ENCODE results near the gene TTLL8. TPM values are rescaled to one million over a fixed set of nuclear protein-coding genes. Genes with fewer than 3 reads are reported as not detected.

The TTLL8 gene
- polyA plus RNA-seq, 1 of the 3 experiments (the other 2 are of a cell fraction), result not detected

DNA sequence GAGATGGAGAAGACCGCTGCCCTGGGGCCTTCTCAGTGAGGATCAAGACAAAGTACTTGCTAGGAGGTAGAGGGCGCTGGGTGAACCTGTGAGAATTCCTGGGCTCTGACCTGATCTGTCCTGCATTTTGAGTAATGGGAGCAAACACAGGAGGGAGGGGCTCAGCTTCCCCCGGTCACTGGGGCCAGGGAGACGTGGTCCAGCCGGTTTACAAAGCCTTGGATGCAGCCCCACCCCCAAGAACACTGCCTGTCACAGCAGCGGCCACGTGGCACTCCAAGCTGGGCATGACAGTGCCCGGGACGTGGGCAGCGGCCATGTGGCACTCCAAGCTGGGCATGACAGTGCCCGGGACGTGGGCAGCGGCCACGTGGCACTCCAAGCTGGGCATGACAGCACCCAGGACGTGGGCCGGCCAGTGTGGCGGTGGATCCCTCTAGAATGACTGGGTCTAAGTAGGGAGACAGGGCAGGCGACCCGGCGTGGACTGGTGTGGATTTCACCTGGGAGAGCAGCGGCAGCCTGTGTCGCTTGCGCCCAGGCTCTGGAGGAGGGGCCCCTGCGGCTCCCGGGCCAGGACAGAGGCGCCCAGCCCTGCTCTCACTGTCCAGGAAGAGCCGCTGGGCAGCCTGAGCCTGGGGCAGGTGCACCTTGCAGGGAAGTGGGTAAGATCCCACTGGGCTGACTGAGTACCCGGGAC, 2.5 kb upstream of the TTLL8 start:
- H3K79me2 ChIP-seq (ENCODE audit: insufficient read depth), result no peaks in the 10 kb centered on the region
- no peak overlapping the region for H2AFZ ChIP-seq (ENCODE audit: low read depth)
- H3K27me3 ChIP-seq (ENCODE audit: insufficient read depth), result peaks cover 19% of the 10 kb centered on the region
- H3K27ac ChIP-seq (ENCODE audit: low read depth in 2 of 2, low read length in 1 of 2), result no peak overlapping the region
- H3K9me3 ChIP-seq, result no peaks in the 10 kb centered on the region
- H3K4me2 ChIP-seq, result no peak overlapping the region
- H3F3A ChIP-seq (replicated peaks; ENCODE audit: insufficient read depth), result no peaks in the 10 kb centered on the region
- WGBS (ENCODE audit: low lambda C conversion rate), result 71% methylated on average over 11 of the region's 28 CpGs
- DNase-seq, result no peak
- POLR2A ChIA-PET, result no interaction called here
- no peaks in the 10 kb centered on the region for H3K9me2 ChIP-seq
- no peaks in the 10 kb centered on the region; a peak in 1 of 4 replicates for H3K4me1 ChIP-seq (ENCODE audit: control insufficient read depth in 1 of 2, insufficient read depth in 2 of 2, low read depth in 1 of 2, low read length in 1 of 2)
- TF ChIP-seq GATA2 (CRISPR knock-in tag; IDR thresholded peaks at IDR 0.05) (no peak), POLR2AphosphoS5 (IDR thresholded peaks at IDR 0.05; ENCODE audit: low read depth, low read length) (no peak), ELF1 (IDR thresholded peaks at IDR 0.05) (no peak), TCF12 (IDR thresholded peaks at IDR 0.05) (no peak)
- TF ChIP-seq, protein P1, sequence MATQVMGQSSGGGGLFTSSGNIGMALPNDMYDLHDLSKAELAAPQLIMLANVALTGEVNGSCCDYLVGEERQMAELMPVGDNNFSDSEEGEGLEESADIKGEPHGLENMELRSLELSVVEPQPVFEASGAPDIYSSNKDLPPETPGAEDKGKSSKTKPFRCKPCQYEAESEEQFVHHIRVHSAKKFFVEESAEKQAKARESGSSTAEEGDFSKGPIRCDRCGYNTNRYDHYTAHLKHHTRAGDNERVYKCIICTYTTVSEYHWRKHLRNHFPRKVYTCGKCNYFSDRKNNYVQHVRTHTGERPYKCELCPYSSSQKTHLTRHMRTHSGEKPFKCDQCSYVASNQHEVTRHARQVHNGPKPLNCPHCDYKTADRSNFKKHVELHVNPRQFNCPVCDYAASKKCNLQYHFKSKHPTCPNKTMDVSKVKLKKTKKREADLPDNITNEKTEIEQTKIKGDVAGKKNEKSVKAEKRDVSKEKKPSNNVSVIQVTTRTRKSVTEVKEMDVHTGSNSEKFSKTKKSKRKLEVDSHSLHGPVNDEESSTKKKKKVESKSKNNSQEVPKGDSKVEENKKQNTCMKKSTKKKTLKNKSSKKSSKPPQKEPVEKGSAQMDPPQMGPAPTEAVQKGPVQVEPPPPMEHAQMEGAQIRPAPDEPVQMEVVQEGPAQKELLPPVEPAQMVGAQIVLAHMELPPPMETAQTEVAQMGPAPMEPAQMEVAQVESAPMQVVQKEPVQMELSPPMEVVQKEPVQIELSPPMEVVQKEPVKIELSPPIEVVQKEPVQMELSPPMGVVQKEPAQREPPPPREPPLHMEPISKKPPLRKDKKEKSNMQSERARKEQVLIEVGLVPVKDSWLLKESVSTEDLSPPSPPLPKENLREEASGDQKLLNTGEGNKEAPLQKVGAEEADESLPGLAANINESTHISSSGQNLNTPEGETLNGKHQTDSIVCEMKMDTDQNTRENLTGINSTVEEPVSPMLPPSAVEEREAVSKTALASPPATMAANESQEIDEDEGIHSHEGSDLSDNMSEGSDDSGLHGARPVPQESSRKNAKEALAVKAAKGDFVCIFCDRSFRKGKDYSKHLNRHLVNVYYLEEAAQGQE (IDR thresholded peaks at IDR 0.05; ENCODE audit: low read depth, low read length), result no peak
- TF ChIP-seq, protein P2, sequence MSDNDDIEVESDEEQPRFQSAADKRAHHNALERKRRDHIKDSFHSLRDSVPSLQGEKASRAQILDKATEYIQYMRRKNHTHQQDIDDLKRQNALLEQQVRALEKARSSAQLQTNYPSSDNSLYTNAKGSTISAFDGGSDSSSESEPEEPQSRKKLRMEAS (IDR thresholded peaks at IDR 0.05; ENCODE audit: low read depth), result no peak
- H3K4me3 ChIP-seq (ENCODE audit: low read depth in 2 of 2, low read length in 1 of 2), result no peak overlapping the region
- H3K9ac ChIP-seq, result no peak overlapping the region
- CTCF ChIA-PET, result interaction anchor here (0.7 to 2.4 kb wide), 3 partner anchors 30 to 183 kb away, joined by 3 to 15 read pairs (median 5); partner anchors contain the start of gene PANX2
- H3K36me3 ChIP-seq (replicated peaks in 1 of 2; ENCODE audit: control insufficient read depth in 1 of 2, insufficient read depth in 2 of 2, low read length in 1 of 2), result no peaks in the 10 kb centered on the region
- no peaks in the 10 kb centered on the region for H4K20me1 ChIP-seq (ENCODE audit: insufficient read depth)

DNA sequence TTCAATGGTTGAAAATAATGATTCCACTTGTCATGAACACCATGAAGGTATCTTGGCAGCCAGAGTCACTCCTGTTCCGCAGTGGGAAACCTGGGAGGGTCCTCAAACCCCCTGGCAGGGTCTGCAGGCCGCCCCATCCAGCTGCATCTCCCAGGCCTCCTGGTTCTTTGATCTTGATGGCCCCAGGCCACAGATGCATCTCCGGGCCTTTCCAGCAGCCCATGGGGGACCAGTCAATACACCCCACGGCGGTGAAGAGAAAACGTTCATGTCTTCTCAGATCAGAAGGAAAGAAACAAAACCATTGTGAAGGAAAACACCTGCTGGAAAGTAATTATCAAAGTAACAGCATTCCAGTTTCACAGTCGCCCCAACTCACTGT, 1.8 kb upstream of the TTLL8 start:
- H3K79me2 ChIP-seq (ENCODE audit: insufficient read depth), result no peaks in the 10 kb centered on the region
- TF ChIP-seq, protein P3, sequence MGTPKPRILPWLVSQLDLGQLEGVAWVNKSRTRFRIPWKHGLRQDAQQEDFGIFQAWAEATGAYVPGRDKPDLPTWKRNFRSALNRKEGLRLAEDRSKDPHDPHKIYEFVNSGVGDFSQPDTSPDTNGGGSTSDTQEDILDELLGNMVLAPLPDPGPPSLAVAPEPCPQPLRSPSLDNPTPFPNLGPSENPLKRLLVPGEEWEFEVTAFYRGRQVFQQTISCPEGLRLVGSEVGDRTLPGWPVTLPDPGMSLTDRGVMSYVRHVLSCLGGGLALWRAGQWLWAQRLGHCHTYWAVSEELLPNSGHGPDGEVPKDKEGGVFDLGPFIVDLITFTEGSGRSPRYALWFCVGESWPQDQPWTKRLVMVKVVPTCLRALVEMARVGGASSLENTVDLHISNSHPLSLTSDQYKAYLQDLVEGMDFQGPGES (IDR thresholded peaks at IDR 0.05; ENCODE audit: low read depth, low read length), result no peak
- TF ChIP-seq TCF12 (IDR thresholded peaks at IDR 0.05), result no peak
- TF ChIP-seq GATA2 (CRISPR knock-in tag; IDR thresholded peaks at IDR 0.05), result no peak
- TF ChIP-seq ELF1 (IDR thresholded peaks at IDR 0.05), result no peak
- TF ChIP-seq, protein P4, sequence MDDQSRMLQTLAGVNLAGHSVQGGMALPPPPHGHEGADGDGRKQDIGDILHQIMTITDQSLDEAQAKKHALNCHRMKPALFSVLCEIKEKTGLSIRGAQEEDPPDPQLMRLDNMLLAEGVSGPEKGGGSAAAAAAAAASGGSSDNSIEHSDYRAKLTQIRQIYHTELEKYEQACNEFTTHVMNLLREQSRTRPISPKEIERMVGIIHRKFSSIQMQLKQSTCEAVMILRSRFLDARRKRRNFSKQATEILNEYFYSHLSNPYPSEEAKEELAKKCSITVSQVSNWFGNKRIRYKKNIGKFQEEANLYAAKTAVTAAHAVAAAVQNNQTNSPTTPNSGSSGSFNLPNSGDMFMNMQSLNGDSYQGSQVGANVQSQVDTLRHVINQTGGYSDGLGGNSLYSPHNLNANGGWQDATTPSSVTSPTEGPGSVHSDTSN (IDR thresholded peaks at IDR 0.05), result no peak
- no peak for TF ChIP-seq RFX5 (IDR thresholded peaks at IDR 0.05; ENCODE audit: low read length)
- no peak for TF ChIP-seq POLR2AphosphoS5 (IDR thresholded peaks at IDR 0.05; ENCODE audit: low read depth, low read length)
- no peak for TF ChIP-seq TEAD4 (IDR thresholded peaks at IDR 0.05; ENCODE audit: borderline replicate concordance, insufficient read depth)
- TF ChIP-seq YY1 (IDR thresholded peaks at IDR 0.05; ENCODE audit: low read depth), result no peak
- no peaks in the 10 kb centered on the region; a peak in 1 of 4 replicates for H3K4me1 ChIP-seq (ENCODE audit: control insufficient read depth in 1 of 2, insufficient read depth in 2 of 2, low read depth in 1 of 2, low read length in 1 of 2)
- H4K20me1 ChIP-seq (ENCODE audit: insufficient read depth), result no peaks in the 10 kb centered on the region
- H3K27me3 ChIP-seq (ENCODE audit: insufficient read depth), result peaks cover 15% of the 10 kb centered on the region
- no peak overlapping the region for H3K9ac ChIP-seq
- POLR2A ChIA-PET, result no interaction called here
- H3F3A ChIP-seq (replicated peaks; ENCODE audit: insufficient read depth), result no peaks in the 10 kb centered on the region
- WGBS (ENCODE audit: low lambda C conversion rate), result 61% methylated on average over 4 of the region's 7 CpGs
- no peak for DNase-seq
- no peaks in the 10 kb centered on the region for H3K9me3 ChIP-seq
- H3K9me2 ChIP-seq, result no peaks in the 10 kb centered on the region
- no peak overlapping the region for H2AFZ ChIP-seq (ENCODE audit: low read depth)
- no peak overlapping the region for H3K27ac ChIP-seq (ENCODE audit: low read depth in 2 of 2, low read length in 1 of 2)
- H3K4me3 ChIP-seq (ENCODE audit: low read depth in 2 of 2, low read length in 1 of 2), result no peak overlapping the region
- no peak overlapping the region for H3K4me2 ChIP-seq
- H3K36me3 ChIP-seq (replicated peaks in 1 of 2; ENCODE audit: control insufficient read depth in 1 of 2, insufficient read depth in 2 of 2, low read length in 1 of 2), result no peaks in the 10 kb centered on the region
- CTCF ChIA-PET, result interaction anchor here (0.8 to 2.4 kb wide), 6 partner anchors 15 to 293 kb away, joined by 3 to 15 read pairs (median 4); partner anchors contain the start of gene PANX2
